Measurements from ENCODE around the gene PRKCE. TPM values are rescaled to one million over a fixed set of nuclear protein-coding genes. Genes with fewer than 3 reads are reported as not detected.
A peak's percentile ranks its signal among the peaks of the same experiment; 100 is the strongest.

Gene PRKCE
- total RNA-seq, 1 donor from 2014 or later: 85.0 TPM

DNA sequence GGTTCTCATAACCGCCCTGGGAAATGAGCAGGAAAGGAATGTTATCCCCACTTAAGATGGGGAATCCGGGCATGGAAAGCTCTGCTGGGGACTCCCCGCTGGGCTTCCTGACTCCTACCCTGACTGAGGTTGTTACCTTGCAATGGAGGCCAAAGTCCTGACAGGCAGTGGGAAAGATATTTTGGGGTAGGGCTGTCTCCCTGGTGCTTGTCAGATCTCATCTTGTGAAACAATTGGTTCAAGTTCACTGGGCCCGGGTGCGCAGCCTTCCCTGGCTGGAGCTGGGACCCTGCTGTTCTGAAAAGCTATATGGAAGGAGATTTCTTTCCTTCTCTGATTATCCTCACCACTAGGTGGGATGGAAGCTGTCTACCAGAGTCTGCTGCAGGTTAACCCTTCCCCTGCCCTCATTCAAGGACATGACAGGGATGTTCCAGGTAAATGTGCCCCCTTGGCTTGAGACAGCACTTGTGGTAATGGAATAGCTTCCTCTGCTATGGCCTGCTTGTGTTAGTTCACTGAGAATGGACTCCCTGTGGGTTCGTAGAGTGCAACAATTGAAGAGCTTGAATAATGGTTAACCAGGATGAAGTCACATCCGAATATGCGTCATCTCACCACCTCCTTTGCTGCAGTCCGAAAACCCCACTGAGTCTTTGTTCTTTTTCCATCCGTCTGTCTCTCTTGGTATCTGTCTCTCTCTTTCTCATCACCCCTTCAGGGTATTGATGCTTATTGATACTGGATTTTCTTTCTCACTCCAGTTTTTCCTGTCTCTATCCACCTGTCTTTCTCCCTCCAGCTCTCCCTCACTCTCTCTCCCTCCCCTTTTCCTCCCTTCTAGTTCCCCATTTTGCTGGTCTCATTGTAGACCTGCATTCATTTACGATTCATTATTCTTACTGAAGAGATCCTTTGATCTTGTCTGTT, 577.9 kb downstream of the PRKCE start:
- Histone ChIP-seq H3K36me3 (no peaks in the 10 kb centered on the region), H3K27ac (peak overlapping the region; percentile 33), H3K4me1 (peaks cover 38% of the 10 kb centered on the region), H3K27me3 (ENCODE audit: low read depth) (no peaks in the 10 kb centered on the region), H3K9me3 (no peaks in the 10 kb centered on the region), H3K4me3 (no peak overlapping the region)
- ATAC-seq (peak in 1 of 2 donors; percentile 51), DNase-seq (no peak)
- intact Hi-C loops (cut with DNase I): no loop called here
- TF ChIP-seq CTCF (IDR thresholded peaks at IDR 0.05): no peak

- peak; percentile 61 for DNase-seq
- Histone ChIP-seq H3K4me3 (no peak overlapping the region), H3K4me1 (peaks cover 31% of the 10 kb centered on the region), H3K27ac (peak overlapping the region; percentile 33), H3K9me3 (no peaks in the 10 kb centered on the region), H3K27me3 (ENCODE audit: low read depth) (no peaks in the 10 kb centered on the region), H3K36me3 (no peaks in the 10 kb centered on the region)
- peak; percentile 28 for TF ChIP-seq CTCF (IDR thresholded peaks at IDR 0.05)
- intact Hi-C loops (cut with DNase I): no loop called here
- peak; percentile 67 to 82 for ATAC-seq
Observed at GRCh38 chr2:46230115-46230571, 578.7 kb downstream of the PRKCE start.

DNA sequence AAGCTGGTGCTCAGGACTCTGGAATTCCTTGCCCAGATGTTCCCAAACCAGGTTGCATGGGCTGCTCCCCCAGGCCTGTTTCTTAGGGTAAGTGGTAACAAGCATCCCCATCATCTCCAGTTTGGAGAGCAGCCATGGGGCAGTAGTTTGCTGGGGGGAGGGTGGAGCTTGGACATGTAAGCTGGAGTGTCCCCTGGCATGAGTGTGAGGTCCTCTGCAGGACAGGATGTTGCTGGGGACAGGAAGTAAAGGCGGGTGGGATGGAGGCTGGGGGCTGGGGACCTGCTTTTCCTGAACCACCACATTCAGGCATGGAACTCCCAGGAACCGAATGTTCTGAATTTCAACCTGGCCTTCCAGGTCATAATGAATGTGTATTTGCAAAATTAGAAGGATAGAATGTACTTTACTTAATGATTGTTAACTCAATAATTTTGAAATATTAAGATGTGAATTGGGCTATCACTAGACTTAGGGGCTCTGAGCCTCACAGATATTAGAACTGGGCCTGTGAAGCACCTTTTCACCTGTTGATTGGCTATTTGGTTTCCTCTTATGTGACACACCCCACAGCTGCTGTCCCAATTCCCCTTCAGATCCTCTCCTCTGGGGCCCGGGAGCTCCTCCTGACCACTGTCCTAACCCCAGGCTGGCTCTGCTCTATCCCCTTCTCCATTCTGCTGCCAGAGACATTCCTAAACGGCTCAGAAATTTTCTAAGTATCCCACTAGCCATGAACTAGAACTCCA, 579.4 kb downstream of the PRKCE start:
- H3K27ac ChIP-seq: peak overlapping the region; percentile 49
- no peaks in the 10 kb centered on the region for H3K27me3 ChIP-seq (ENCODE audit: low read depth)
- H3K4me3 ChIP-seq: no peak overlapping the region
- no peaks in the 10 kb centered on the region for H3K9me3 ChIP-seq
- peaks cover 24% of the 10 kb centered on the region for H3K4me1 ChIP-seq
- H3K36me3 ChIP-seq: no peaks in the 10 kb centered on the region
- ATAC-seq (no peak), DNase-seq (no peak)
- no peak for TF ChIP-seq CTCF (IDR thresholded peaks at IDR 0.05)
- intact Hi-C loops (cut with DNase I): no loop called here

DNA sequence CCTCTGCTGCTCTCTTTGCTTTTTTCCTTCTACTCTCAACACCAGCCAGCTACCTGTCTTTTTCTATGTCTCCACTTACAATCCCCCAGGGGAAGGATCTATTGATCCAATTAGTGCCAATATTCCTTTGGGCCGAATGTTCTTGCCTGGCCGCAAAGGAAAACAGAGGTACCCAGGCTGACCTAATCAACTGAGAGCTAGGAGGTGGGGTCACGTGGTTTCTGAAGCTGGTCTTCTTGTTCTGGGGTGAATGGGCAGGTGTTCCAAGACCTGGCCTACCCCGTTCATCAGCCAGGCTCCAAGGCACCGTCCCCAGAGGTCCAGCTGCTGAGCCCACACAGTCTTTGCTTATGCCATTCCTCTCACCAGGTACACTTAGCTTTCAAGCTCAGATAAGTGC, 580.2 kb downstream of the PRKCE start:
- intact Hi-C loops (cut with DNase I): no loop called here
- no peak for TF ChIP-seq CTCF (IDR thresholded peaks at IDR 0.05)
- no peaks in the 10 kb centered on the region for H3K36me3 ChIP-seq
- ATAC-seq (no peak), DNase-seq (no peak)
- no peak overlapping the region for H3K27ac ChIP-seq
- H3K4me3 ChIP-seq: no peak overlapping the region
- H3K4me1 ChIP-seq: peaks cover 24% of the 10 kb centered on the region
- H3K27me3 ChIP-seq (ENCODE audit: low read depth): no peaks in the 10 kb centered on the region
- H3K9me3 ChIP-seq: no peaks in the 10 kb centered on the region

GRCh38 chr2:46232860-46233259, 581.4 kb downstream of the PRKCE start:
- intact Hi-C loops (cut with DNase I): no loop called here
- Histone ChIP-seq H3K27me3 (ENCODE audit: low read depth) (no peaks in the 10 kb centered on the region), H3K36me3 (no peaks in the 10 kb centered on the region), H3K4me3 (no peak overlapping the region), H3K27ac (no peak overlapping the region), H3K4me1 (peaks cover 24% of the 10 kb centered on the region), H3K9me3 (no peaks in the 10 kb centered on the region)
- TF ChIP-seq CTCF (IDR thresholded peaks at IDR 0.05): no peak
- ATAC-seq (no peak), DNase-seq (no peak)
